NCI-H524 (cell line): ENCODE measurements around the gene FBXO48.
A peak's percentile ranks its signal among the peaks of the same experiment; 100 is the strongest.

Source experiments
- DNase-seq, 2 experiments: peaks; one replicate each; lab custom pipeline; 2025; lab: John Stamatoyannopoulos, UW

Gene FBXO48

DNA sequence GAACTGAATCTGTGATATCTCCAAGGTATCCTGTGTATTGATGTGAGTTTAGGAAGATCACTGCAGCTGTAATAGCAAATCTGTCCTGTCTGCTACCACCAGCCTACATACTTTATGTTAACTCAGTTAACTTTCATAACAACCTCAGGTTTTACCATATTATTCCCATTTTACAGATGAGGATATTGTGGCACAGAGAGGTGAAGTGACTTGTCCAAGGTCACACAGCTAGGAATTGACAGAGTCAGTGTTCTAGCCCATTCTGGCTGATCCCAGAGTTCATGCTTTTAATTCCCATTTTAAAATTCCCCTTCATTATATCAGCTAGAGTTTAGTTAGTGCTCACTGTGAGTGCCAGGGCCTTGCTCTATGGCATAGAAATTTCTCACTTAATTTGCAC, 52.6 kb downstream of the FBXO48 start:
- DNase-seq, result no peak

DNA sequence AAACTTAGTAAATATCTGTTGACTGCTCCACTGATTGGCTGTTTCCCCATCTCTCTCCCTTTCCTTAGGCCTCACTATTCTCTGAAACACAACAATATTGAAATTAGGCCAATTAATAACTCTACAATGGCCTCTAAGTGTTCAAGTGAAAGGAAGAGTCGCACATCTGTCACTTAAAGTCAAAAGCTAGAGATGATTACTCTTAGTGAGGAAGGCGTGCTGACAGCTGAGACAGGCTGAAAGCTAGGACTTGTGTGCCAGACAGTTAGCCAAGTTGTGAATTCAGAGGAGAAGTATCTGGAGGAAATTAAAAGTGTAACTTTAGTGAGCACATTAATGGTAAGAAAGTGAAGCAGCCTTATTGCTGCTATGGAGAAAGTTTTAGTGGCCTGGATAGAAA, 53.6 kb downstream of the FBXO48 start:
- DNase-seq, result peak in 1 of 2 experiments; percentile 61

DNA sequence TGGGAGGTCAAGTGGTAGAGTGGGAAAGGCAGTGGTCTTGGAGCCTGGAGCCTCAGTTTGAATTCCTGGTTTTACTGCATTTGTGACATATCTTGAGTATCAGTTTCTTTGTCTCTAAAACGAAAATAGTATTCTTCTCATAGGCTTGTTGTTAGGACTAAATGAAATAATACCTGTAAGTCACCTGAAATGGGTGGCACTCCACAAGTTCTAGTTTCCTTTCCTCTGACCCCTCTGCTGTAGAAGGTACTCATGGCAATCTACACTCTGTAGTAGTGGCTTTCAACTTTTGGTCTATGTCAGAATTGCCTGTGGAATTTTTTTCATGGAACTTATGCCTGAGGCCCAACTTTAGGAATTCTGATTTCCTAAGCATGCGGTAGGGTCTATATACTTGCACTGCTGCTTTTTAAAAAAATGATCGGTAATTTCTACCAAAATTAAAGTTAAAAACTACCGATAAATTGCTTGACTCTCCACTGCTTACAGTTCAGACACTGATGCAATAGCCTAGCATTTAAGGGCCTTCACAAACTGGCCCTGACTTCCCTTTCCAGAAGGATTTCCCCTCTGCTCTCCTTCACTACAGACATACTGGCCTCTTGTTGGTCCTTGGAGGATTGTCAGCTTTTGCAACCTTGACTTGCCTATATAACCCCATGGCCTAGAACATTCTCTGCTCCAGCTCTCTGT, 54.8 kb downstream of the FBXO48 start:
- DNase-seq, result no peak

DNA sequence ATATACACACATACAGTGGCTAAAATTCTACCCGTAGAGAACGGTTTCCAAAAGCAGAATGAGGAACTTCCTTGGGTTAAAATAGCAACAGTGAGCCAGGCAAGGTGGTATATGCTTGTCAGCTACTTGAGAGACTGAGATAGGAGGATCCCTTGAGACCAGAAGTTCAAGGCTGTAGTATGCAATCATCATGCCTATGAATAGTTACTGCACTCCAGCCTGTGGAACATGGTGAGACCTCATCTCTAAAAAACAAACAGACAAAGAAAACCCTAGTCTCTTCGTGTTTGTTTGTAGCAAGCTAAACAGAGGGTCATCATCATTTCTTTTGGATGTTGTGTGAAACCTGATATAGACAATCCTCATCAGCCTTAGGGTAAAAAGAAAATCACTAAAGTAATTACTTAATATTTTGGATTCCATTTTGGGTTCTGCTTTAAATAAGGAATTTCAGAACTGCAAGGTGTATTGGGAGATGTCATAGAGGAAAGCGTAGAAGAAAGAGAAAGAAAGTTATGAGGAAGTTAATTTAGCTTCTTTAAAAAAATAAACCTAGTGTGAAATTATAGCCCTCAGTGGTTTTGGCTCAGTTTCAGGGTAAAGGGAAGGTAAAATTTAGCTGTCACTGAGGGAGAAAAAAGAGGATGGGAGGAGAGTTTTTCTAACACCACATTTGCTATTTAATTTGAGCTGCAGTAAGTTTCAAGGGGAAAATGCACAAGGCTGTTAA, 55.5 kb downstream of the FBXO48 start:
- no peak for DNase-seq
